K562 (cell line): ENCODE data around the gene ABHD14A. TPM values are rescaled to one million over a fixed set of nuclear protein-coding genes. Genes with fewer than 3 reads are reported as not detected.

Experiments
- ATAC-seq: fragments of 200-7000 bp; cut with Tn5 transposase; 3 replicates; pipeline ENCODE4 v1.9.1; 2020; ENCODE audit warnings: moderate library complexity
- BruUV-seq: library from RNA; stranded (reverse); fragments of 400-500 nt; replicated peaks from 2 replicates; lab custom pipeline; 2021; lab: Mats Ljungman, UMichigan
- CTCF ChIA-PET: fragments of 300-600 bp; formaldehyde crosslinking; extraction: SDS; loops from one replicate; lab custom pipeline; 2021; ENCODE audit warnings: low intra/inter-chr PET ratio; lab: Yijun Ruan, JAX
- POLR2A ChIA-PET: fragments of 300-600, 350-650 bp; sonication (Branson Sonifier 250); formaldehyde crosslinking; extraction: SDS; loops from one replicate; lab custom pipeline; 2021; ENCODE audit warnings: antibody characterized with exemption, inconsistent platforms; lab: Yijun Ruan, JAX
- DNase-seq, 4 experiments: peaks; one replicate each; pipeline versions ENCODE4 v3.0.0 to v3.0.0-alpha.2; 2011 to 2018; ENCODE audit warnings: low spot score in 3 of 4, mixed read lengths in 3 of 4; ENCODE audit errors: extremely low read depth in 1 of 4
- FAIRE-seq: peaks from 2 replicates; lab custom pipeline; 2011; peaks lifted over from hg19 to GRCh38; lab: Jason Lieb, UNC
- H2AFZ ChIP-seq: 2 replicates; pipeline ENCODE4 v1.6.0; 2011; ENCODE audit warnings: low read depth, low read length, control low read depth, inconsistent platforms
- H3K27ac ChIP-seq: fragments of 200-600 bp; 3 replicates; pipeline ENCODE4 v1.8.0; 2011; ENCODE audit warnings: low read depth, mild to moderate bottlenecking, control low read depth, inconsistent platforms, low read length, moderate library complexity, mixed read lengths; ENCODE audit errors: extremely low read depth
- H3K27me3 ChIP-seq, 2 experiments: fragments of 300-600 bp in 1 of 2; 2 replicates in 1 of 2; 3 replicates in 1 of 2; pipeline versions ENCODE4 v1.6.0 to v1.8.0; 2011; ENCODE audit warnings: inconsistent platforms in 2 of 2, low read length in 2 of 2, mild to moderate bottlenecking in 1 of 2, mixed read lengths in 1 of 2, moderate library complexity in 1 of 2; ENCODE audit not compliant: control insufficient read depth in 2 of 2, insufficient read depth in 2 of 2
- H3K36me3 ChIP-seq: fragments of 300-600 bp; 3 replicates; pipeline ENCODE4 v1.8.0; 2011; ENCODE audit warnings: mild to moderate bottlenecking, low read length, inconsistent platforms; ENCODE audit not compliant: control insufficient read depth, insufficient read depth
- H3K4me1 ChIP-seq, 2 experiments: fragments of 200-600 bp in 1 of 2; replicated peaks in 1 of 2; 2 replicates in 1 of 2; 3 replicates in 1 of 2; pipeline versions ENCODE4 v1.5.1 to v1.8.0; 2011; ENCODE audit warnings: inconsistent platforms in 2 of 2, low read length in 2 of 2, mild to moderate bottlenecking in 1 of 2, mixed read lengths in 1 of 2, moderate library complexity in 1 of 2; ENCODE audit not compliant: control insufficient read depth in 2 of 2, insufficient read depth in 2 of 2
- H3K4me2 ChIP-seq: 2 replicates; pipeline ENCODE4 v1.6.1; 2011; ENCODE audit warnings: low read length, control low read depth, inconsistent platforms, mixed read lengths; ENCODE audit not compliant: insufficient read depth
- H3K4me3 ChIP-seq: fragments of 200-600 bp; sonication (generic), shearing (Covaris generic); 2 replicates; pipeline ENCODE4 v1.5.1; 2016; ENCODE audit warnings: control low read depth, inconsistent platforms
- H3K79me2 ChIP-seq: fragments of 200-600 bp; 3 replicates; pipeline ENCODE4 v1.8.0; 2011; ENCODE audit warnings: low read length, inconsistent platforms; ENCODE audit not compliant: control insufficient read depth, insufficient read depth
- H3K9ac ChIP-seq, 2 experiments: 2 replicates each; pipeline versions ENCODE4 v1.6.0 to v1.6.1; 2011; ENCODE audit warnings: low read depth in 2 of 2, low read length in 2 of 2, control low read depth in 1 of 2, inconsistent platforms in 1 of 2, mild to moderate bottlenecking in 1 of 2, mixed read lengths in 1 of 2; ENCODE audit not compliant: insufficient read depth in 1 of 2
- H3K9me1 ChIP-seq: one replicate; pipeline ENCODE4 v1.6.0; 2011; ENCODE audit warnings: inconsistent platforms, mild to moderate bottlenecking, low read length, moderate library complexity; ENCODE audit not compliant: control insufficient read depth, insufficient read depth
- H3K9me3 ChIP-seq: replicated peaks from 2 replicates; pipeline ENCODE4 v1.5.1; 2011; ENCODE audit warnings: low read depth, low read length, inconsistent platforms; ENCODE audit not compliant: control insufficient read depth, insufficient read depth
- H4K20me1 ChIP-seq: replicated peaks from 2 replicates; pipeline ENCODE4 v1.6.1; 2011; ENCODE audit warnings: low read length, inconsistent platforms, mixed read lengths; ENCODE audit not compliant: control insufficient read depth, insufficient read depth
- CAMTA2 ChIP-seq: fragments of 250-450 bp; sonication (Bioruptor Pico); conservative IDR thresholded peaks from 2 replicates; pipeline ENCODE4 v1.5.1; 2022
- FOXM1 ChIP-seq, 2 experiments: fragments of 450-650 bp in 1 of 2; sonication (generic) in 1 of 2; formaldehyde crosslinking in 1 of 2; IDR thresholded peaks; 2 replicates each; pipeline versions ENCODE4 v1.6.1 to v1.9.0; 2017 to 2022; ENCODE audit warnings: low read depth in 2 of 2, mild to moderate bottlenecking in 2 of 2, missing genetic modification reagents in 1 of 2, moderate library complexity in 1 of 2
- MED1 ChIP-seq: sonication (generic); formaldehyde crosslinking; IDR thresholded peaks from 2 replicates; pipeline ENCODE4 v1.8.1; 2023; ENCODE audit warnings: missing genetic modification reagents, borderline replicate concordance
- NUFIP1 ChIP-seq: fragments of 450-650 bp; IDR thresholded peaks from 2 replicates; pipeline ENCODE4 v1.6.1; 2018; ENCODE audit not compliant: partially characterized antibody
- PHB ChIP-seq: fragments of 250-450 bp; sonication (Bioruptor Pico); IDR thresholded peaks from 2 replicates; pipeline ENCODE4 v1.5.0; 2021
- PRMT5 ChIP-seq: sonication (generic); formaldehyde crosslinking; IDR thresholded peaks from 2 replicates; pipeline ENCODE4 v1.5.0; 2020; ENCODE audit warnings: missing genetic modification reagents
- TFAM ChIP-seq: fragments of 250-450 bp; sonication (Bioruptor Pico); conservative IDR thresholded peaks from 2 replicates; pipeline ENCODE4 v1.5.0; 2021; ENCODE audit warnings: mild to moderate bottlenecking, moderate library complexity
- ZNF830 ChIP-seq: fragments of 250-450 bp; sonication (Bioruptor Pico); IDR thresholded peaks from 2 replicates; pipeline ENCODE4 v1.5.0; 2021; ENCODE audit warnings: mild to moderate bottlenecking
- WGBS: fragments of 100-300 bp; shearing (Covaris generic); methylation state at CpG from one replicate; pipeline ENCODE4 v1.1.6; 2016; ENCODE audit warnings: low coverage, mixed read lengths; ENCODE audit not compliant: insufficient coverage; ENCODE audit errors: missing lambda C conversion rate; 5-methylcytosine and 5-hydroxymethylcytosine counted together
- in situ Hi-C: fragments of 300-500 bp; cut with MboI; formaldehyde crosslinking; loops from 4 replicates; pipeline ENCODE4 v1.15.0; 2018; ENCODE audit warnings: inconsistent platforms, mixed read lengths
- intact Hi-C: fragments of 100-400 bp; cut with micrococcal nuclease; formaldehyde crosslinking; loops from 2 replicates; pipeline ENCODE4 v1.14.2; 2022
- polyA plus RNA-seq, 8 experiments: library from polyadenylated mRNA; depleted of rRNA in 4 of 8; stranded (reverse) in 5 of 8; unstranded in 3 of 8; fragments of >200 nt; fragmentation: Nextera tagmentation in 2 of 8; fragmentation: Illumina TruSeq in 1 of 8; extraction: Ambion mirVana in 2 of 8; extraction: Trizol in 1 of 8; gene quantifications; 2 replicates each; pipeline versions ENCODE4 v1.2.1 to v1.2.3, GENCODE V29; 2011 to 2014; ENCODE audit warnings: inconsistent platforms in 1 of 8, missing spikeins in 1 of 8
- total RNA-seq, 7 experiments: library from RNA; depleted of rRNA in 6 of 7; stranded (reverse); fragments of >200 nt in 6 of 7; fragmentation: Illumina TruSeq in 2 of 7; extraction: Trizol in 2 of 7; gene quantifications; 2 replicates each; pipeline versions ENCODE4 v1.2.1 to v1.2.3, GENCODE V29; 2011 to 2021; ENCODE audit warnings: low replicate concordance in 1 of 7
- TF ChIP-seq, protein P1 (sequence below), 2 experiments: fragments of 450-650 bp; IDR thresholded peaks; 2 replicates each; pipeline ENCODE4 v1.6.1; 2018; ENCODE audit warnings: mild to moderate bottlenecking in 2 of 2, low read depth in 1 of 2; ENCODE audit not compliant: partially characterized antibody in 2 of 2
- TF ChIP-seq, protein P2 (sequence below): sonication (generic); formaldehyde crosslinking; IDR thresholded peaks from 2 replicates; pipeline ENCODE4 v1.8.0; 2023; ENCODE audit warnings: mild to moderate bottlenecking, missing genetic modification reagents
- TF ChIP-seq, protein P3 (sequence below): fragments of 250-450 bp; sonication (Bioruptor Pico); IDR thresholded peaks from 2 replicates; pipeline ENCODE4 v1.8.0; 2021; ENCODE audit warnings: borderline replicate concordance, mild to moderate bottlenecking, moderate library complexity; ENCODE audit not compliant: poor library complexity, severe bottlenecking

ABHD14A gene
- total and polyA plus RNA-seq, 9 of the 15 experiments (the other 6 are each of a cell fraction or from before 2014, with no cell fraction given), result 0.90 to 10.5 (median 8.3) TPM

DNA sequence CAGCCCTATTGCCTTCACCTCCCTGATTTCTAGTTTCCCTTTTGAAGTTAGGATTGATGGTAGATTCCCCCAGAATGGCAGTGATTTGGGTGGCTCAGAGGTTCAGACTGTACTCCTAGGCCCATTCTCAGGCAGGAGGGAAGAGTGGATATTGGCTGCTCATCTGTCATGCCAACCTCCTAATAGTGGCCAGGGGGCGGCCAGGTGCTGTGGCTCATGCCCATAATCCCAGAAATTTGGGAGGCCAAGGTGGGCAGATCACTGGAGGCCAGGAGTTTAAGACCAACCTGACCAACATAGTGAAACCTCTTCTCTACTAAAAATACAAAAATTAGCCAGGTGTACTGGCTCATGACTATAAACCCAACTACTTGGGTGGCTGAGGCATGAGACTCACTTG lies 44.4 kb upstream of the ABHD14A start (continued):
- TF ChIP-seq, protein P1, sequence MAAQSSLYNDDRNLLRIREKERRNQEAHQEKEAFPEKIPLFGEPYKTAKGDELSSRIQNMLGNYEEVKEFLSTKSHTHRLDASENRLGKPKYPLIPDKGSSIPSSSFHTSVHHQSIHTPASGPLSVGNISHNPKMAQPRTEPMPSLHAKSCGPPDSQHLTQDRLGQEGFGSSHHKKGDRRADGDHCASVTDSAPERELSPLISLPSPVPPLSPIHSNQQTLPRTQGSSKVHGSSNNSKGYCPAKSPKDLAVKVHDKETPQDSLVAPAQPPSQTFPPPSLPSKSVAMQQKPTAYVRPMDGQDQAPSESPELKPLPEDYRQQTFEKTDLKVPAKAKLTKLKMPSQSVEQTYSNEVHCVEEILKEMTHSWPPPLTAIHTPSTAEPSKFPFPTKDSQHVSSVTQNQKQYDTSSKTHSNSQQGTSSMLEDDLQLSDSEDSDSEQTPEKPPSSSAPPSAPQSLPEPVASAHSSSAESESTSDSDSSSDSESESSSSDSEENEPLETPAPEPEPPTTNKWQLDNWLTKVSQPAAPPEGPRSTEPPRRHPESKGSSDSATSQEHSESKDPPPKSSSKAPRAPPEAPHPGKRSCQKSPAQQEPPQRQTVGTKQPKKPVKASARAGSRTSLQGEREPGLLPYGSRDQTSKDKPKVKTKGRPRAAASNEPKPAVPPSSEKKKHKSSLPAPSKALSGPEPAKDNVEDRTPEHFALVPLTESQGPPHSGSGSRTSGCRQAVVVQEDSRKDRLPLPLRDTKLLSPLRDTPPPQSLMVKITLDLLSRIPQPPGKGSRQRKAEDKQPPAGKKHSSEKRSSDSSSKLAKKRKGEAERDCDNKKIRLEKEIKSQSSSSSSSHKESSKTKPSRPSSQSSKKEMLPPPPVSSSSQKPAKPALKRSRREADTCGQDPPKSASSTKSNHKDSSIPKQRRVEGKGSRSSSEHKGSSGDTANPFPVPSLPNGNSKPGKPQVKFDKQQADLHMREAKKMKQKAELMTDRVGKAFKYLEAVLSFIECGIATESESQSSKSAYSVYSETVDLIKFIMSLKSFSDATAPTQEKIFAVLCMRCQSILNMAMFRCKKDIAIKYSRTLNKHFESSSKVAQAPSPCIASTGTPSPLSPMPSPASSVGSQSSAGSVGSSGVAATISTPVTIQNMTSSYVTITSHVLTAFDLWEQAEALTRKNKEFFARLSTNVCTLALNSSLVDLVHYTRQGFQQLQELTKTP (IDR thresholded peaks at IDR 0.05; ENCODE audit: low read depth in 1 of 2, partially characterized antibody in 2 of 2), result no peak
- TF ChIP-seq FOXM1 (IDR thresholded peaks at IDR 0.05; ENCODE audit: low read depth) (no peak), FOXM1 (CRISPR knock-in tag; IDR thresholded peaks at IDR 0.05; ENCODE audit: low read depth) (no peak)

DNA sequence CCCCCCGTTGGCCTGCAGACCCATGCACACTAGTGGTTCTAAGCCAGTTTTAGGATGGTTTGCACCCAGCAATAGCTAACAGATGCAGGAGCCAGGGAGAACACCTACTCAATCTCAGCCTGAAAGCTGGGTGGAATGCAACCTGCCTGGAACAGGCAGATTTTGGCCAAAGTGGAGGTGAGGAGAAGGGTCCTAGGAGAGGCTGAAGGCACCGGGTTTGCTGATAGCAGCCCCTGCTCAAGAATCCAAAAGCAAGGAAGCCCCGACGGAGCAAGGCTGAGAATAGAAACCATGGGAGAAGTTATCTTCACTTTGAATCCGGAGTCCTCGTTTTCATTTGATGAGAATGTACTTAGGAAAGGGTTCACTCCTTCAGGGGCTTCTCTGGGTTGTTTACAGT lies 43.1 kb upstream of the ABHD14A start:
- DNase-seq (no peak), ATAC-seq (no peak), FAIRE-seq (no peak)
- Histone ChIP-seq H3K9me1 (no peaks in the 10 kb centered on the region), H3K27me3 (no peaks in the 10 kb centered on the region), H3K9me3 (no peaks in the 10 kb centered on the region), H2AFZ (no peak overlapping the region), H3K27ac (no peak overlapping the region), H3K4me2 (no peak overlapping the region), H3K36me3 (peaks cover 38% of the 10 kb centered on the region; the same call in 2 of the 3 replicates), H3K4me3 (no peak overlapping the region), H3K9ac (no peak overlapping the region), H3K4me1 (no peaks in the 10 kb centered on the region; a peak in 1 of 5 replicates), H4K20me1 (no peaks in the 10 kb centered on the region), H3K79me2 (no peaks in the 10 kb centered on the region)
- TF ChIP-seq CAMTA2 (CRISPR knock-in tag) (no peak), PHB (CRISPR knock-in tag) (no peak), ZNF830 (CRISPR knock-in tag) (no peak), MED1 (CRISPR knock-in tag) (no peak), TFAM (CRISPR knock-in tag) (no peak), NUFIP1 (no peak), PRMT5 (no peak)
- TF ChIP-seq, protein P2, sequence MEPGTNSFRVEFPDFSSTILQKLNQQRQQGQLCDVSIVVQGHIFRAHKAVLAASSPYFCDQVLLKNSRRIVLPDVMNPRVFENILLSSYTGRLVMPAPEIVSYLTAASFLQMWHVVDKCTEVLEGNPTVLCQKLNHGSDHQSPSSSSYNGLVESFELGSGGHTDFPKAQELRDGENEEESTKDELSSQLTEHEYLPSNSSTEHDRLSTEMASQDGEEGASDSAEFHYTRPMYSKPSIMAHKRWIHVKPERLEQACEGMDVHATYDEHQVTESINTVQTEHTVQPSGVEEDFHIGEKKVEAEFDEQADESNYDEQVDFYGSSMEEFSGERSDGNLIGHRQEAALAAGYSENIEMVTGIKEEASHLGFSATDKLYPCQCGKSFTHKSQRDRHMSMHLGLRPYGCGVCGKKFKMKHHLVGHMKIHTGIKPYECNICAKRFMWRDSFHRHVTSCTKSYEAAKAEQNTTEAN, result no peak
- TF ChIP-seq, protein P3, sequence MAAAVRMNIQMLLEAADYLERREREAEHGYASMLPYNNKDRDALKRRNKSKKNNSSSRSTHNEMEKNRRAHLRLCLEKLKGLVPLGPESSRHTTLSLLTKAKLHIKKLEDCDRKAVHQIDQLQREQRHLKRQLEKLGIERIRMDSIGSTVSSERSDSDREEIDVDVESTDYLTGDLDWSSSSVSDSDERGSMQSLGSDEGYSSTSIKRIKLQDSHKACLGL (CRISPR knock-in tag), result no peak
- in situ Hi-C loops, result no loop called here
- intact Hi-C loops, result no loop called here
- 75% methylated on average over 5 of the region's 6 CpGs for WGBS
- BruUV-seq, result no TSS peak
- POLR2A ChIA-PET, result interaction anchor here (0.9 to 1.4 kb wide), 2 partner anchors 42 to 67 kb away, joined by 3 to 4 read pairs; partner anchors contain the start of gene ABHD14B
- CTCF ChIA-PET, result no interaction called here
